Measurements from ENCODE around the gene LRRC36. TPM values are rescaled to one million over a fixed set of nuclear protein-coding genes. Genes with fewer than 3 reads are reported as not detected.

The LRRC36 gene
- total RNA-seq, 4 donors from 2014 or later: 0.30 to 4.6 (median 2.1) TPM; not detected in 1

- WGBS, 2 donors: 74 to 79% methylated on average over 4 of the region's 4 CpGs
- H3K36me3 ChIP-seq: no peaks in the 10 kb centered on the region
- H3K27ac ChIP-seq: no peak overlapping the region
- peaks cover 0 to 10% of the 10 kb centered on the region in 2 donors for H3K27me3 ChIP-seq
- TF ChIP-seq EP300 (IDR thresholded peaks at IDR 0.05): no peak
- H3K9me3 ChIP-seq: no peaks in the 10 kb centered on the region
- H3K4me3 ChIP-seq: no peak overlapping the region
- no peak for DNase-seq (ENCODE audit: low spot score in 2 of 2)
- H3K4me1 ChIP-seq: peaks cover 0 to 22% (median 3%) of the 10 kb centered on the region in 4 donors
Observed at GRCh38 chr16:67425580-67425979, 99.0 kb downstream of the LRRC36 start.

GRCh38 chr16:67426022-67426421 lies 99.4 kb downstream of the LRRC36 start:
- H3K9me3 ChIP-seq: no peaks in the 10 kb centered on the region
- no peak overlapping the region for H3K4me3 ChIP-seq
- DNase-seq (ENCODE audit: low spot score in 2 of 2): no peak
- no peaks in the 10 kb centered on the region for H3K36me3 ChIP-seq
- H3K27ac ChIP-seq: no peak overlapping the region
- WGBS, 2 donors: 86 to 88% methylated on average over 7 of the region's 7 CpGs
- TF ChIP-seq CTCF (IDR thresholded peaks at IDR 0.05): no peak
- no peak for TF ChIP-seq POLR2A (IDR thresholded peaks at IDR 0.05)
- no peak for TF ChIP-seq EP300 (IDR thresholded peaks at IDR 0.05)
- peaks cover 0 to 10% of the 10 kb centered on the region in 2 donors for H3K27me3 ChIP-seq
- H3K4me1 ChIP-seq: peaks cover 0 to 26% (median 5%) of the 10 kb centered on the region in 4 donors

- H3K27ac ChIP-seq: no peak overlapping the region
Observed at GRCh38 chr16:67426950-67427349, 100.3 kb downstream of the LRRC36 start.

GRCh38 chr16:67428146-67428731 lies 101.6 kb downstream of the LRRC36 start:
- WGBS, 2 donors: 30 to 32% methylated on average over 11 of the region's 11 CpGs
- Histone ChIP-seq H3K36me3 (no peaks in the 10 kb centered on the region), H3K4me1 (peaks cover 0 to 41% (median 12%) of the 10 kb centered on the region in 4 donors), H3K27ac (peak overlapping the region in 1 of 4 donors; percentile 73), H3K9me3 (no peaks in the 10 kb centered on the region), H3K4me3 (no peak overlapping the region), H3K27me3 (peaks cover 0 to 10% of the 10 kb centered on the region in 2 donors)
- peak; percentile 44 to 57 for DNase-seq (ENCODE audit: low spot score in 2 of 2)
- no peak for TF ChIP-seq EP300 (IDR thresholded peaks at IDR 0.05)
- TF ChIP-seq CTCF (IDR thresholded peaks at IDR 0.05): peak; percentile 72 to 90 (median 77)

More at GRCh38 chr16:67426950-67427349, 100.3 kb downstream of the LRRC36 start:
- Histone ChIP-seq H3K9me3 (no peaks in the 10 kb centered on the region), H3K4me3 (no peak overlapping the region), H3K4me1 (peaks cover 0 to 33% (median 11%) of the 10 kb centered on the region in 4 donors), H3K27me3 (peaks cover 0 to 10% of the 10 kb centered on the region in 2 donors), H3K36me3 (no peaks in the 10 kb centered on the region)
- TF ChIP-seq EP300 (IDR thresholded peaks at IDR 0.05) (no peak), POLR2A (IDR thresholded peaks at IDR 0.05) (no peak), CTCF (IDR thresholded peaks at IDR 0.05) (no peak)
- WGBS, 2 donors: 57 to 59% methylated on average over 7 of the region's 7 CpGs
- DNase-seq (ENCODE audit: low spot score in 2 of 2): no peak

GRCh38 chr16:67429053-67429798 lies 102.6 kb downstream of the LRRC36 start:
- WGBS, 2 donors: 99 to 100% methylated on average over 3 of the region's 3 CpGs
- H3K36me3 ChIP-seq: no peaks in the 10 kb centered on the region
- no peak overlapping the region for H3K4me3 ChIP-seq
- TF ChIP-seq POLR2A (IDR thresholded peaks at IDR 0.05): no peak
- no peak for TF ChIP-seq CTCF (IDR thresholded peaks at IDR 0.05)
- TF ChIP-seq EP300 (IDR thresholded peaks at IDR 0.05): no peak
- H3K4me1 ChIP-seq: peaks cover 0 to 34% (median 12%) of the 10 kb centered on the region in 4 donors
- peak overlapping the region in 1 of 4 donors; percentile 73 for H3K27ac ChIP-seq
- H3K27me3 ChIP-seq: peaks cover 0 to 10% of the 10 kb centered on the region in 2 donors
- H3K9me3 ChIP-seq: no peaks in the 10 kb centered on the region
- no peak for DNase-seq (ENCODE audit: low spot score in 2 of 2)

Data from tibial nerve (tissue), 4 donors.